ENCODE results near the gene FREM1. TPM values are rescaled to one million over a fixed set of nuclear protein-coding genes. Genes with fewer than 3 reads are reported as not detected.

Gene FREM1
- total and polyA plus RNA-seq, 12 donors, result 2.8 to 24.1 (median 7.1) TPM

GRCh38 chr9:14902561-14902960, 7.7 kb downstream of the FREM1 start:
- intact Hi-C loops (cut with DNase I), result no loop called here
- TF ChIP-seq POLR2A (IDR thresholded peaks at IDR 0.05) (no peak), CTCF (IDR thresholded peaks at IDR 0.05) (no peak)
- H3K27ac ChIP-seq, result no peak overlapping the region
- DNase-seq, result no peak
- H3K4me3 ChIP-seq, result no peak overlapping the region
- no peaks in the 10 kb centered on the region for H3K4me1 ChIP-seq (replicated peaks in 1 of 2)
- WGBS, 4 donors, result 40 to 85% (median 69%) methylated on average over 1 of the region's 1 CpG
- no peaks in the 10 kb centered on the region for H3K36me3 ChIP-seq (replicated peaks in 1 of 2)
- H3K27me3 ChIP-seq, result no peaks in the 10 kb centered on the region
- H3K9me3 ChIP-seq (replicated peaks in 1 of 3), result no peaks in the 10 kb centered on the region

- 73 to 80% (median 76%) methylated on average over 4 of the region's 4 CpGs for WGBS, 4 donors
- TF ChIP-seq POLR2A (IDR thresholded peaks at IDR 0.05) (no peak), CTCF (IDR thresholded peaks at IDR 0.05) (no peak)
- Histone ChIP-seq H3K27me3 (no peaks in the 10 kb centered on the region), H3K4me1 (replicated peaks in 1 of 2) (no peaks in the 10 kb centered on the region), H3K36me3 (replicated peaks in 1 of 2) (no peaks in the 10 kb centered on the region), H3K9me3 (replicated peaks in 1 of 3) (no peaks in the 10 kb centered on the region), H3K4me3 (no peak overlapping the region), H3K27ac (no peak overlapping the region)
- intact Hi-C loops (cut with DNase I), result no loop called here
- no peak for DNase-seq
Measured at GRCh38 chr9:14899815-14900193, 10.4 kb downstream of the FREM1 start.

GRCh38 chr9:14899042-14899814, 11.0 kb downstream of the FREM1 start:
- Histone ChIP-seq H3K27me3 (no peaks in the 10 kb centered on the region), H3K4me3 (no peak overlapping the region), H3K36me3 (replicated peaks in 1 of 2) (no peaks in the 10 kb centered on the region), H3K9me3 (replicated peaks in 1 of 3) (no peaks in the 10 kb centered on the region), H3K27ac (peak overlapping the region in 1 of 5 donors; percentile 34), H3K4me1 (replicated peaks in 1 of 2) (no peaks in the 10 kb centered on the region)
- WGBS, 4 donors, result 70 to 80% (median 78%) methylated on average over 6 of the region's 6 CpGs
- intact Hi-C loops (cut with DNase I), result no loop called here
- DNase-seq, result no peak
- TF ChIP-seq CTCF (IDR thresholded peaks at IDR 0.05) (no peak), POLR2A (IDR thresholded peaks at IDR 0.05) (no peak)

- Histone ChIP-seq H3K4me3 (no peak overlapping the region), H3K4me1 (replicated peaks in 1 of 2) (no peaks in the 10 kb centered on the region), H3K27ac (no peak overlapping the region), H3K36me3 (replicated peaks in 1 of 2) (no peaks in the 10 kb centered on the region), H3K9me3 (replicated peaks in 1 of 3) (no peaks in the 10 kb centered on the region), H3K27me3 (no peaks in the 10 kb centered on the region)
- no peak for DNase-seq
- intact Hi-C loops (cut with DNase I), result no loop called here
- TF ChIP-seq POLR2A (IDR thresholded peaks at IDR 0.05), result no peak
- no peak for TF ChIP-seq CTCF (IDR thresholded peaks at IDR 0.05)
- WGBS, 4 donors, result 55 to 88% (median 82%) methylated on average over 1 of the region's 1 CpG
Measured at GRCh38 chr9:14895806-14896205, 14.4 kb downstream of the FREM1 start.

Data from adrenal gland (tissue), 12 donors.